GM18499 (cell line): ENCODE measurements around the gene TMEM114.
"Not testable (repeated sequence)": the region's sequence is repeated elsewhere in the genome, so short reads cannot be mapped to it uniquely, and the experiment has no call there.

Experiments
- ATAC-seq: cut with Tn5 transposase; IDR thresholded peaks from one replicate; pipeline ENCODE4 v1.9.1; 2021; ENCODE audit warnings: moderate number of reproducible peaks; ENCODE audit not compliant: insufficient read depth, unreplicated experiment

Gene TMEM114

DNA sequence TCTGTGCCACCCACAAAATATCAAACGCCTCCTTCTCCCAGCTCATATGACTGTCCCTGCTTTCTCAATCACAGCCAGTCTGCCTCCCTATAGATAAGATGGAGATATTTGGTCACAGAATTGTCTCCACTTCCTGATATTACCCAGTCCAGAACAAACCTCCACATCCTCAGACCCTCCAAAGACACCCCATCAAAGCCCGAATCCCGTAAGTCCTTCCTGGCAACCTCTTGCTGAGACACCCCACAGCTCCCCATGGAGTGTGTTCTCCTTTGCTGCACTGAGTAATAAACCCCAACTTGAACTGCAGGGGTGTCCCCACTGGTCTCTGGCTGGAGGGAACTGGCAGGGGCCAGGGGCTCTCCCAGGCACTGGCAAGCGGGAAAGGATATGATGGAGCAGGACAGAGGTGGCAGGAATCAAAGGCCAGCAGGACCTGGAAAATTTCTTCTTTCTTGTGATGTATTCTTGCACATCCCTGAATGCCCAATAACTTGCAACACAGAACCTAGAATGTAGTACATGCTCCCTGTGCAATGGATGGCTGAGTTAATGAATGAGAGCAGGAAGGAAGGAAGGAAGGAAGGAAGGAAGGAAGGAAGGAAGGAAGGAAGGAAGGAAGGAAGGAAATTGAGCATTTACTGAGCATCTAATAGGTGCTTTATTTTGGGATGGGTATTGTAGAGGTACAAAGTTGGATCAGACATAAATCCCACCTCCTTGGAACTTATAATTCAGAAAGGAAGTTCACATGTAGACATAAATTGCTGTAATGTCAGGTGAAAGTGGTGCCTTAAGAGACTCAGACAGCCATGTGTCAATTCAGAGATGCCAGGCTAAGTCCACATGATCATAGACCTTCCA, 13.9 kb downstream of the TMEM114 start:
- ATAC-seq, result no peak

DNA sequence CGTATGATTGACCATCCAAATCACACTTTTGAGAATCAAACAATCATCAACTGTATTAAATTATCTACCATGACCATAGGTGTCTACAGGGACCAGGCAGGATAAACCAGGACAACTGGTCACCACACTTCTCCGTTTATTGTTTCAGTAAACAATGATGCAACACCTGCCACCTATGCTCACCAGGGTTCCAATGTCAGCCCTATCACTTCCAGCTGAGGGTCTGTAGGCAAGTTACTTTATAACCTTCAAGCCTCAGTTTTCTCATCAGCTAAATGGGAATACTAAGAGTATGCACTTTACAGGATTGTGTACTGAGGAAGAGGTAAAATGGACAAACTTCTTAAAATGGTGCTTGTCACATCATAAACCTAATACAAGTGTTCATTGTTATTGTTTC, 14.9 kb downstream of the TMEM114 start:
- no peak for ATAC-seq

DNA sequence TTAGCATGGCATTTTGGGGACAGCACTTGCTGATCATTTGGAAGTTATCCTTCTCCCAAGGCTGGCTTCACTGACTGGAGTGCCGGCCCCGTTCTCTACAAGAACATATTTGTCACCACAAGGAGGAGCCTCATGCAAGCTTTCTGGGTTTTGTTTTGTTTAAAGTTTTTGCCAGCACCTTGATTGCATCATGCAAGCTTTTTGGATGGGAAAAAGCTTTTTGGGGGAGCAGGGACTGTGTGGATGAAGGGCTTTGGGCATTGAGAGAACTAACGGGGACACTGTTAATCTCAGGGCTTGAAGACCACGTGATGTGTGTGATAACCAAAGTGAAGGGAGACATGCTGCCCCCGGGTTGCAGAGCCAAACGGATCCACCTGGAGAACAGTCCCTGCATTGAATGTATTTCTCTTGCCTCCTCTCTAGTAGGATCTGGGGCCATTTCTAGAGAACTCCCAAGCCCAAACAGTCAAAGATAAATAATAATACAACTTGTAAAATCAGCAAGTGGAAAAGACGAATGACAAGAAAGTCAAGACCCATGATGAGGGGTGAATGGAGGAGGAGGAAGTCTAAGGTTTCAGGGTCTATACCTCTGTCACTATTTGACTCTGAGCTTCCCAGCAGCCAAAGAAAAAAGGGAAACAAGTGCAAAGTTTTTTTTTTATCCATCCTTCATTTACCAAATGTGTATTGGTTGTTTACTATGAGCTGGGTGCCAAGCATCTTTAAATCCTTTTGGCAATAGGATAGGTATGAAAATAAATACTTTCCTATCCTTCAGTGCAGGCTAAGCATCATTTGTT, 17.2 kb downstream of the TMEM114 start:
- no peak for ATAC-seq

DNA sequence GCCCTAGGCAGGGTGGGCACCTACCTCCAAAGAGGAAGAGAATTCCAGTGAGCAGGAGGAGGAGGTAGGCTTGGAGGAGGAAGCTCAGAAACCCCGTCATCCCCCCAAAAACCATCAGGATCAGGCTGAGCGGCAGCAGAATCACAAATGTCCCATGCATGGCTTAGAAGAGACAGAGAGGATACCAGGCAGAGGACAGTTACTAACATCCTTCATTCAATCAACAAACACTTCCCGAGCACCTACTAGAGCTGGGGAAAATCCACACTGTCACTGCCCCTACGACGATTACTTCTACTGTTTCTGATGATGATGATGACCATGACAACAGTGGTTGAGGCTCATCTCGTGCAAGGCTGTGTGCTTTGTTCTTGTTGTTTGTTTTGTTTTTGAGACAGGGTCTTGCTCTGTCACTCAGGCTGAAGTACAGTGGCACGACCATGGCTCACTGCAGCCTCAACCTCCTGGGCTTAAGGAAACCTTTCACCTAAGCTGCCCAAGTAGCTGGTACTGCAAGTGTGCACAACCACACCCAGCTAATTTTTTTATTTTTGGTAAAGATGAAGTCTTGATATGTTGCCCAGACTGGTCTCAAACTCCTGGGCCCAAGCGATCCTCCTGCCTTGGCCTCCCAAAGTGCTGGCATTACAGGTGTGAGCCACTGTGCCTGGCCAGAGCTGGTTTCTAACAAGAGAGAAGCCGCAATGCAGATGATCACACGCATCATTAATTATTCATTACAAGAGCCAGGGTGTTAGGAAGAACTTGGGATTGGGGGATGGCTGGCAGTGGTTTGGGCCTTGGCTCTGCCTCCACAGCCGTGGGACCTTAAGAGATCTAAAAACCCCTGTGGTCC, 18.0 kb downstream of the TMEM114 start:
- ATAC-seq, result no peak

DNA sequence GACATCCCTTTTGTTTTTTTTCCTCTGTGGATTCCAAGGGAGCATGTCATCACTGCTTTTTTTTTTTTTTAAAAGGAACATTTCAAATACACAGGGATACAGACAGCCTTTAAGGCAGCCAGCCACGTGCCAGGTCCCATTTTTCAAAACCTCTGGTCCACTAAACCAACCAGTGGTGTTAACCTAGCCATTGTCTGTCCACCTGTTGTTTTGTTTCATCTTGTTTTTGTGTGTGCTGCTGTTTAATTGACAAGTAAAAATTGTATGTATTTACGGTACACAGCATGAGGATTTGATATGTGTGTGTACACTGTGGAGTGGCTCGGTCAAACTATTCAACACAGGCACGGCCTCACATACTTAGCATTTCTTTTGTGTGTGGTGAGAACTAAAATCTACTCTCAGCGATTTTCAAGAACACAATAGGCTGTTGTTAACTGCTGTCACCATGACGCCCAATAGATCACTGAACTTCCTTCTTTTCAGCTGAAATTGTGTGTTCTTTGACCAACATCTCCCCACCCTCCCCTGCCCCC, 19.2 kb downstream of the TMEM114 start:
- ATAC-seq, result no peak

DNA sequence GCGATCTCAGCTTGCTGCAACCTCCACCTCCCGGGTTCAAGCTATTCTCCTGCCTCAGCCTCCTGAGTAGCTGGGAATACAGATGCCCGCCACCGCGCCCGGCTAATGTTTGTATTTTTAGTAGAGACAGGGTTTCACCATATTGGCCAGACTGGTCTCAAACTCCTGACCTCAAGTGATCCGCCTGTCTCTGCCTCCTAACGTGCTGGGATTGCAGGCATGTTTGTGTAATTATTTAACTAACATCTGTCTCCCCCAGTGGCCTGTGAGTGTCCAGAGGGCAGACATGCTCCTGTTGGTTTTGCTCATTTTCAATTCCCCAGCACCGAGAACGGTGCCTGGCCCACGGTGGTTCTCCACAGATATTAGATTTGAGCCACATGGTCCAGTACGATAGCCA, 19.9 kb downstream of the TMEM114 start:
- not testable (repeated sequence) for ATAC-seq

DNA sequence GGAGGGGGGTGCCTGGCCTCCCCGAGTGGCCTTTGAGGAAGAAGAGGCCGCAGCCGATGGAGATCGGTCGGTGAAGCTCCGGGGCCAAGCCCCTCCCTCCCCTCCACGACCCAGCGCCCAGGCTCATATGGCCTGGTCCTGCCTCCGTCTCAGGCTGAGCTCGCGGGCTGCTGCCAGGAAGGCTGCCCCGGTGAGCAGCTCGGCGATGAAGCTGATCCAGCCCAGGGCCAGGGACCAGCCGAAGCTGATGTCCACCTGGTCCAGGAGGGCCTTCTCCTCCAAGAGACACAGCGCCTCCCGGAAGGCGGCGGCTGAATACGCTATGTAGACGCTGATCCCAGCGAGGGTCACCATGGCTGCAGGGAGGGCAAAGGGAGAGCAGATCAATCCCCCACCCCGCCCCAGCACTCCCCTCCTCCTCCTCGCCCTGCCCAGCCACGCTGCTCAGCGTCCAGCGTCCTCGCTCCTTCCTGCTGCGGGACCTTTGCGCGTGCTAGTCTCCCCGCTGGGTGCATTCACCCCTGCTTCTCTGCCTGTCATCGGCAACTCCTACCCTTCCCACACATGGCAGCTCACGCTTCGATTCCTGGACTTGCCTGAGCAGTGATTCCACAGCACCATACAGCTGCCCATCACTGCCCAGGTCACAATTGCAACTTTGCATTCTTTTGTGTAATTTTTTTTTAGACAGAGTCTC, 20.5 kb downstream of the TMEM114 start:
- no peak for ATAC-seq

DNA sequence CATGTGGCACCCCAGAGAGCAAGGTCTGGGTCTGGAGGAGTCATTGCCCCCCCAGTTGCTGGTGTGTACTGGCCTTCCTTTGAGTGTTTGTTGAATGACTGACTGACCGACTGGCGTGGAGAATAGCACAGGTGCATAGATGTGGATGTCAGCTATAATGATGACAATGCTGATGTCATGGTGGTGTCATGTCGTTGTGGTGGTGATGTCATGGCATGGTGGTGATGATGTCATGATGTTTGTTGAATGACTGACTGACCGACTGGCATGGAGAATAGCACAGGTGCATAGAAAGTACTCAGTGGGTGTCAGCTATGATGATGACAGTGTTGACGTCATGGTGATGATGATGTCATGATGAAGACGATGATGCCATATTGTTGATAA, 22.1 kb downstream of the TMEM114 start:
- ATAC-seq, result no peak

DNA sequence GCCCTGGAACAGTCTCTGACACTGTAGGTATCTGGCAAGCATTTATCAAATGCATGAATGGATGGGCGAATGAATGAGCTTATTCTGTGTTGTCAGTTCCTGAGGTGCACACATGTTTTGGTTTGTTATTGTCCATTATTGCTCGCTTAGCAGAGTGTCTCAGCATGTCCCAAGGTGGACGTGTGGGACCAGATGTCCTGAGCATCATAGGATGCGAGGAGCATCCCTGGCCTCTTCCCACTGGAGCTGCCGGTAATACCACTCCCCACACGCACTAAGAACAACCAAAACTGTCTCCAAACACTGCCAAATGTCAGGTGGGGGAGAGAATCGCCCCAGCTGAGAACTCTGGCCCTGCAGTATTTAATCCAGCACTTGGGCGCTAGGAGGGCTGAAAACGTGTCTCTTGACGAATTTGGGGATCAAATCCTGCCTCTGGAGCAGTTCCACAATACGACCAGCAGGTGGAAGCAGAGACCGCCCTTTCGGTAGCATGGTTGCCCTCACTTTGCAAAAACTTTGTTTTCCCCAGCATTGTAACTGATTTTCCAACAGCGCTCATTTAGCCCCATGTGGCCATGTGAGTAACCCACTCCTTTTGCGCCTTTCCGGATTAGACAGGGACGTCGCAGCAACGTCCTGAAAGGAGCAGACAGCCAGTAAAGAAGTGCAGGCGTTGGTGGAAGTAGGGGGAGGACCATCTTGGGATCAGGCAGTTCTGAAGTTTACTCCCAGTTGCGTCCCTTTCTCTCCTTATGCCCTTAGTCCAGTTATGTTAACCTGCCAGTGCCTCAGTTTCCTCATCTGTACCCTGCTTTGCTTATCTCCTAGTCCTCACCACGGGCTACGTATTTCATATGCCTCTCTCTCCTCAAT, 22.7 kb downstream of the TMEM114 start:
- ATAC-seq, result peak; percentile 63

DNA sequence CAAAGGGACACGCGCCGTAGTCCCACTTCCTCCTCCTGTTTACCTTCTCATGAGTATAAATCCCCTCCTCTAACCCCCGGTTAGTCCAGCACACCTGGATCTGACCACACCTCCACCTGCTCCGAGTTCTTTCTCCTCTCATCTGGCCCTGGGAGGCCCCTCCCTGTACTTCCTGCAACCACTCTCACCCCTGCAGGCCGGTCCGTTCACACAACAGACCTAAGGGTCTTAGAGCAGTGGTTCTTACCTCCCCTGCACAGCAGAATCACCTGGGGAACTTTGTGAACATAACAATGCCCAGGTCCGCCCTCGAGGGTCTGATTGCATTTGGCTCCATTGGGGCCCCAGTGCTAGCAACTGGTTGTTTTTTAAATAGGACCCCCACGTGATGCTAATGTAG, 24.8 kb downstream of the TMEM114 start:
- no peak for ATAC-seq

DNA sequence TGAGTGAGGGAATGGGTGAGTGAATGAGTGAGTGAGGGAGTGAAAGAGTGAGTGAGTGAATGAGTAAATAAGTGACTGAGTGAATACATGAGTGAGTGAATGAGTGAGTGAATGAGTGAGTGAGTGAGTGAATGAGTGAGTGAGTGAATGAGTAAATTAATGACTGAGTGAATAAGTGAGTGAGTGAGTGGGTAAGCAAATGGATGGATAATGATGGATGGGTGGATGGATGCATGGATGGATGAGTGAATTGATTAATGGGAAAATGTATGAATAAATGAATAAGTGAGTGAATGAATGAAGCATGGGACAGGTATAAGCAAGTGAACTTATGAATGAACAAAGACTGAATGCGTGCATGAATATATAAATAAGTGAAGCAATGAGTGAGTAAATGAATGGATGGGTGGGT, 25.4 kb downstream of the TMEM114 start:
- no peak for ATAC-seq

DNA sequence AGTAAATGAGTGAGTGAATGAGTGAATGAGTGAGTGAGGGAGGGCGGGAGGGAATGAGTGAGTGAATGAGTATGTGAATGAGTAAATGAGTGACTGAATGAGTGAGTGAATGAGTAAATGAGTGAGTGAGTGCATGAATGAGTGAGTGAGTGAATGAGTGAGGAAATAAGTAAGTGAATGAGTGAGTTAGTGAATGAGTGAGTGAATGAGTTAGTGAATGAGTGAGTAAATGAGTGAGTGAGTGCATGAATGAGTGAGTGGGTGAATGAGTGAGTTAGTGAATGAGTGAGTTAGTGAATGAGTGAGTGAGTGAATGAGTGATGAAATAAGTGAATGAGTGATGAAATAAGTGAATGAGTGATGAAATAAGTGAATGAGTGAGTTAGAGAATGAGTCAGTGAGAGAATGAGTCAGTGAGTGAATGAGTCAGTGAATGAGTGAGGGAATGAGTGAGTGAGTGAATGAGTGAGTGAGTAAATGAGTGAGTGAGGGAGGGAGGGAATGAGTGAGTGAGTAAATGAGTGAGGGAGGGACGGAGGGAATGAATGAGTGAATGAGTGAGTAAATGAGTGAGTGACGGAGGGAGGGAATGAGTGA, 26.3 kb downstream of the TMEM114 start:
- ATAC-seq, result not testable (repeated sequence)

DNA sequence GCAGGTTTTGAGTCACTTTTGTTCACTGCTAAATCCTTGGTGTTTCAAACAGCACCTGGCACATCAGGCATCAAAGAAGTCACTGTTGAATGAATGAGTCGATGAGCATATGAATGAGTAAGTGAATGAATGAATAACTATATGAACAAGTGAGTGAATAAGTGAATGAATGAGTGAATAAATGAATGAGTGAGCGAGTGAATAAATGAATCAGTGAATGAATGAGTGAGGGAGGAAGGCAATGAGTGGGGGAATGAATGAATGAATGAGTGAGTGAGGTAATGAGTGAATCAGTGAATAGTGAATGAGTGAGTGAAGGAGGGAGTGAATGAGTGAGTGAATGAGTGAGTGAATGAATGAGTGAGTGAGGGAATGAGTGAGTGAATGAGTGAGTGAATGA, 28.8 kb downstream of the TMEM114 start:
- no peak for ATAC-seq

DNA sequence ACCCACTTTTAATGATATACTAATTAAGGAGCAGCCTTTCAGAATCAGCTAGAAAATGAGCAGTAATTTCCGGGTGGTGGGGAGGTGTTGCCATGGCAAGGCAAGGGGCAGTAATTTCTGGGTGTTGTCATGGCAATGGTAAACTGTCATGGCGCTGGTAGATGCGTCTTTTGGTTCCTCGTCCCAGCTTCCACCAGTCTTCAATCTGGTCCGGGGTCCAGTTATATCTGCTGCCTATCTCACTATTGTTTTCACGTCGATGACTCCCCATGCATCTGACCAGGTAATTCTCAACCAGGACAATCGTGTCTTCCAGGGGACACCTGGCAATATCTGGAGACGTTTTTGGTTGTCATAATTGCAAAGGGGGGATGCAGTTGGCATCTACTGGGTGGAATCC, 34.9 kb downstream of the TMEM114 start:
- ATAC-seq, result no peak

DNA sequence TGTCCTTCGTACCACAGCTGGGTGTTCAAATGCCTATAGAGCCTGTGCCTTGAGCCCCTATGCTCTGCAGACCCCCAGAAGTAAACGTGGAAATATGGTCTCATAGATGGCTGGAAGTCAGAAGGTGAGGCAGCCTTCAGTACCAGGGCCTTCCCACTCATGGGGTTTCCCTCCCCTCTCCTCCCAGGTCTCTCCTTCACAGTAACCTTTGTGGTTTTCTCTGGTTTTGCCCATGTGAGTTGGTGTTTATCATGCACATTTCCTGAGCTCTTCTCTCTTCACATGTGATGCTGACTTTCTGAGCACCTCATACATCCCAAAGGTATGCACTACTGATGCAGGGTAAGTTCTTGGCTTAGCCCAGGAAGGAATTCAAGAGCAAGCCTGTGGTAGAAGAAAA, 35.4 kb downstream of the TMEM114 start:
- ATAC-seq, result no peak

DNA sequence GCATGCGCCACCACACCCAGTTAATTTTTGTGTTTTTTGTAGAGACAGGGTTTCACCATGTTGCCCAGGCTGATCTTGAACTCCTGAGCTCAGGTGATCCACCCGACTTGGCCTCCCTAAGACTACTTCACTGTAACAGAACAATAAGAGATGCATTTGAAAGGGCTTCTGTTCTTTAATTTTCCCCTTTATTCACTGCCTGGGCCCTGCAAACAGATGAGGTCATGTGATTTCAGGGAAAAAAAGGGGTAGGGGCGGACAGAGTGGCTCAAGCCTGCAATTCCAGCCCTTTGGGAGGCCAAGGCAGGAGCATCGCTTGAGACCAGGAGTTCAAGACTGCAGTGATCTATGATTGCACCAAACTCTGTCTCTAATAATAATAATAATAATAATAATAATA, 36.3 kb downstream of the TMEM114 start:
- ATAC-seq, result no peak

DNA sequence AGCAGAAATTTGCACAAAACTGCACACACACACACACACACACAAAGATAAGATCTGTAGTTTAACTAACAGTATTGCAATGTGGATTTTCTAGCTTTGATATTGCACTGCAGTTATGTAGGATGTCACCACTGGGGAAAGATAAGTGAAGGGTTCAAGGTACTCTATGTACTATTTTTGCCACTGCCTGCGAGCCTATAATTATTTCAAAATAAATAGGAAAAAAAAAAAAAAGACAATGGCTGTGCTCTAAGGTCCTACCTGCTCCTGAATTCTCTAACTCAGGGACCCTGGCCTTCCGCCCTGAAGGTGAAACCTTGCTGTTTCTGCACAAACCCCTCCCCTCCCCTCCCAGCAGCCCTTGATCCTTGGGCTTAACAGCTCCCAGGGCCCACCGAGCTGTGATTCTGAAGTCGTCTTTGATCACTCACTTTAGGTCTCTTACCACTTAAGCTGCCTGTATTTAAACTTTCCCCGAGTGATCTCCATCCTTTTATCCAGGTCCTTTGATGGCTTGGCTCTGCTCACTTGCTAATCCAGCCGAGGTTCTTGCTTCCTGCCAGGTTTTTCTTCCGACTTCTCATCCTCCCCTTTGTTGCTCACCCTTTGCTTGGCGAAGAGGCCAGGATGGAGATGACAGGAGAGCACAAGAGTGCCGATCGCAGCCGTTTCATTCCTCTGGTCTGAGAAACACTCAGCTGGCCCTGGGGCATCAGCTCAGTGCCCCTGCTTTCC, 37.7 kb downstream of the TMEM114 start:
- no peak for ATAC-seq
